GF-D8 (cell line): ENCODE measurements around the gene C9orf153.
"Not testable (repeated sequence)": the region's sequence is repeated elsewhere in the genome, so short reads cannot be mapped to it uniquely, and the experiment has no call there.

Experiments used
- DNase-seq: peaks from one replicate; lab custom pipeline; 2025; lab: John Stamatoyannopoulos, UW

The C9orf153 gene

DNA sequence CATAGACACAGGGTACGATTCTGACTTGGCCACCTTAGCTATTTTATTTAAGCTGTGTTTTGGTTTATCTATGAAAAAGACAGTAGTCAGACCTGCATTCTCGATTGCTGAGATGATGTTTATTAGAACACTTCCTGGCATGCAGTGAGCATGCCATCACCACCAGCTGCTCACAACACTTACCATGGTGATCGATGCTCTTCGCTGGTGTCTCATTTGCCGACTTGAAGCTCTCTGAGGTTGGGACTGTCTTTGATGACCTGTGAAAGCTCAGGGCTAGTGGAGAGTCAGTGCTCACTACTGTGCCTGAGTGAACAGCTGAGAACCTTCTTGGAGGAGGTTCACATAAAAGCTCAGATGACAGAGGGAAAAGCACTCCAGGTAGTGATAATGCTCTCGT is 4.4 kb upstream of the C9orf153 start:
- no peak for DNase-seq

DNA sequence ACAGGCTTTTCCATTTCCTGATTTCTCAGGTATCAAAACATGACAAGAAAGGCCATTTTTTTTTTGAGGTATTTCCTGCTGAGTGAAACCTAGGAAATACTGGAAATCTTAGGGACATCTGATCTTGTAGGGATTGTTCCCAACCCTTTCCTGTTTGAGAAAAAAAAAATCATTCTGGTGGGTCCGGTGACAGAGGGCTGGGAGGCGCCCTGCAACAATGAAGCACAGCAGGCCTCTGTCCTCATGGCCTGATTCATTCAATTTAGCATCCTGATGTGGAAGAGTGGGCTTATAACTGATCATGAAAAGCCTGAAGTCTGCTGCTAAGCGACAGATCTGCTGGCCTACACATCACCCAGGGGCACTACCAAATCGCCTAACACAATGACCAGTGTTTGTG is 3.0 kb upstream of the C9orf153 start:
- DNase-seq = no peak

DNA sequence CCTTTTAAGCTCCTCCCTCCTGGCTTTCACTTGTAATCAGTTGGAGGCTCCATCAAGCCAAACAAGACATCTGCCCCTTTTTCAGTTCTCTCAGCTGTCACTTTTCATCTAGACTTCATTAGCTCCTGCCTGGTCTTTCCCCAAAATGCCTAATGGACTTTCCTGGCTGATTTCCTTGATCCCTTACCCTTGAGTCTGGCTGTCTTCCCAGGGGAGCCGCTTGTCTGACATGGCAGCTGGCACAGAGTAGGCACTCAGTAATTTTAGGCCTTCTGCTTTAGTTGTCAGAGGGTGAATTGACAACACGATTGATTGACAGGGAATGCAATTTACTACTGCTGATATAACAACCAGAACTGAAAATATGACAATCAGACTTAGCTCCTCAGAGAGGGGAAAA is 2.1 kb downstream of the C9orf153 start:
- no peak for DNase-seq

DNA sequence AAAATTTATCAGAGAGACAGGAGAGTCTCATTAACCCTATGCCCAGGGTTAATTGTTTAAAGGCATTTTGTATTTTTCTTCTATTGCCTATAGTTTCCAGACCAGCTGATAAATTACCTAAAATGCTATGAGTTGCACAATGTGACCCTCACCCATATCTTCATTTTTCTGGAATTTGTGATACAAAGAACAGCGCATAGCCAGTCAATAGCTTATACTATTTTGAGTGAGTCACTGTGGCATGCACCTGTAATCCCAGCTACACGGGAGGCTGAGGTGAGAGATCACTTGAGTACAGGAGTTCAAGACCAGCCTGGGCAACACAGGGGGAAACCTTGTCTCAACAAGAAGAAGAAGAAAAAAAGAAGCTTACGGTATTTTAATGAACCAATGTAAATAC is 2.8 kb downstream of the C9orf153 start:
- DNase-seq = no peak

DNA sequence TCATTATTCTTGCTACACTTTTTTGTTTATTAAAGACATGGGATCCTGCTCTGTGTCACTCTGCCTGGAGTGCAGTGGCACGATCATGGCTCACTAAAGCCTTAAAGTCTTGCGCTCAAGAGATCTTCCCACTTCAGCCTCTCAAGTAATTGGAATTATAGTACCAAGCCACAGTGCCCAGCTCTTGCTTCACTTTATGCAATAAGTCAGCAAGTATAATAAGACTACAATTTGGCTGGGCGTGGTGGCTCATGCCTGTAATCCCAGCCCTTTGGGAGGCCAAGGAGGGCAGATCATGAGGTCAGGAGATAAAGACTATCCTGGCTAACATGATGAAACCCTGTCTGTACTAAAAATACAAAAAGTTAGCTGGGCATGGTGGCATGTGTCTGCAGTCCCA is 5.9 kb downstream of the C9orf153 start:
- DNase-seq = no peak

DNA sequence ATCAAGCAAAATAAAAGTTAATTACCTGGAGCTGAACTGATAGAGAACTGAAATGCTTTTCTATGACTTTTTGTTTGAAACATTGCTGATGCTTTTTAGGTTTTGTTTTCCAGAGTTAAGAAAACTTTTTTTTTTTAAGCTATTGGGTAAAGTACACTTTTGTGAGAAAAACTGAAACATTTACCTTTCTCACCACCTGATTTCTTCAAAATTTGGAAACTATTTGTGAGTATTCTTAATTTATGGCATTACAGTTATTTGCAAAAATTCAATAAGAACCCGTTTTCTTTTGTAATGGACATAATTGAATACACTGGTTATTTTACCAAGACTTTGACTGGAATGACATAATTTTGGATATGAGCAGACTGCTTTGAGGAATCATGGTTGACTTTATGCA is 6.6 kb downstream of the C9orf153 start:
- no peak for DNase-seq

DNA sequence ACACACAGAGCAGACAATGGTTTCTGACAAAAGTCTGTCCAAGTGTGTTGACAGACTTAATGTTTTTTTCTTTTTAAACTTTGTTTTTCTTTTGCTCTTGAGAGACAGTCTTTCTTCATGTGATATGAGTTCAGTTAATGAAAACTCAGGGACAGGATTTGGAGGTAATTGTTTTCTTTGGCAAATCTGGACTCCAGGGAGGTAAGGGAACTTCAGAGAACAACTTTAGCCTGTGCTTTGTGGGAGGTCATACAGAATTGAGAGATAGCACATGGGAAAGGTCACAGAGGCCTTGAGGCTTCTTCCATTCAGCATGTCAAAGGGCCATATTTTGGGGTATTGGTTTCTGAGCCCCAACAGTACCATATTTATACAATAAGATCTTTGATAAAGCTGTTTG is 9.3 kb downstream of the C9orf153 start:
- DNase-seq = no peak

DNA sequence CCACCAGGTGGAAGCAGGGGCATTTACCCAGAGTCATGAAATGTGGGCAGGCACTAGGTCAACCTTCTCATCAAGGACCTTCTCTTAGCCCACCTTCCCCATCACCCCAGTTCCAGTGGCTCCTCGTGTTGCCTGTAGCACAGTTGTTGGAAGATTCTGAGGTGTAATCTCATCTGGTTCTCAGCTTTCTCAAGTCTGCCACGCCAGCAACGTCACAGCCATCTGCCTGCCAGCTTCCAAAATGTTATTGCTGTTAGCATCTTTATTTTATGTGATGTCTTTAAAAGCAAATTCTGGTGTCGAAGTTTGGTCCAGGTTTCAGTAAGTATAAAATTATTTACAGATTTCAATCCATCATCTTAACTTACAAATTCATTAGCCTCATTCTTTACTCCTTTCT is 10.7 kb downstream of the C9orf153 start:
- DNase-seq = no peak

DNA sequence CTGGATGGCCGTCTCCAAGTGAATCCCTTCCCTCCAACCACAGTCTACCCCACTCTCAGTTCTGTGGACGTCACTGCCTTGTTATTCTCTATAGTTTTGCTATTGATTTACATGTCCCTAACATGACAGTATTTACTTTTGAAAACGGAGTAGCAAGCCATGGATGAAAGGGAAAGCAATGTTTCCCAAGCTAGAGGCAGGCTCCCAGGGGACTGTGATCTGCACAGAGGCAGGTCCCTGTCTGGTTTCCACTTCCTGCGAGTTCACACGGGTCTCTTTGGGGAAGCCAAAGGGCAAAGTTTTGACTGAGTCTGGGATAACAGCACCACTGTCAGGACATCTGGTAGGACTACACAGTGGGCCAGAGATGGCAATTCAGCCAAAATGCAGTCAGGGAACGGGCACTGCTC is 12.7 kb downstream of the C9orf153 start:
- peak; percentile 38 for DNase-seq

DNA sequence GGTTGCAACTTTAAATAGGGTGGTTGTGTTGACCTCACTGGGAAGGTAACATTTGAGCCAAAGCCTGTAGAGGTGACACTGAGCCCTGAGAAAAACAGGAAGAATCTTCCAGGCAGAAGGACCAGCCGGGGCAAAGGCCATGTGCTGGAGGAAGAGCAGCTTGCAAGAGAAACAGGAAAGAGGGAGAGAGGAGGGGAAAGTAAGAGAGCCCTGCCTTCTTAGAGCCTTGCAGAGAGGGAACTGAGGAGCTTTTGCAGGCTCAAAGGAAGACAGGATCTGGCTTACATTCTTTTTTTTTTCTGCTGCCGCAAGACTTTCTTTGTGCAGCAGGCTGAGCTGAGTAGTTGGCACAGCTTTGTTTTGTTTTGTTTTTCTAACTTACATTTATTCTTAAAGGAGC is 17.4 kb downstream of the C9orf153 start:
- peak; percentile 24 for DNase-seq

DNA sequence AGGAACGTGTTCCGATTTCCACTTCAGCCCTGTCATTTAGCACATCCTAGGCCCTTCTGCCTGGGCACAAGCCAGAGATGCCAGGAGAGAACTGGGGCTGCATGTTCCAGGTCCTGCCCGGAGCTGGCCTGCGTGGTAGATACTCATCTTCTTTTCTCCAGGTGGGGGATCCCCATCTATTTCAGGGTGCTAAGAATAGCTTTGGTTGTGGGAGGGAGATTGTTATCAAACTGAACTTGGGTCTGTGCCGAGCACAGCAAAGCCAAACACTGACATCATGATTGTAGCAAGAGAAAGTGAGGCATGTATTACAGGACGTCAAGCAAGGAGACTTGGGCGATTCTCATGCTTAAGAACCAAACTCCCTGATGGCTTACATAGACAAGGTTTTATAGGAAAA is 18.2 kb downstream of the C9orf153 start:
- DNase-seq = no peak

DNA sequence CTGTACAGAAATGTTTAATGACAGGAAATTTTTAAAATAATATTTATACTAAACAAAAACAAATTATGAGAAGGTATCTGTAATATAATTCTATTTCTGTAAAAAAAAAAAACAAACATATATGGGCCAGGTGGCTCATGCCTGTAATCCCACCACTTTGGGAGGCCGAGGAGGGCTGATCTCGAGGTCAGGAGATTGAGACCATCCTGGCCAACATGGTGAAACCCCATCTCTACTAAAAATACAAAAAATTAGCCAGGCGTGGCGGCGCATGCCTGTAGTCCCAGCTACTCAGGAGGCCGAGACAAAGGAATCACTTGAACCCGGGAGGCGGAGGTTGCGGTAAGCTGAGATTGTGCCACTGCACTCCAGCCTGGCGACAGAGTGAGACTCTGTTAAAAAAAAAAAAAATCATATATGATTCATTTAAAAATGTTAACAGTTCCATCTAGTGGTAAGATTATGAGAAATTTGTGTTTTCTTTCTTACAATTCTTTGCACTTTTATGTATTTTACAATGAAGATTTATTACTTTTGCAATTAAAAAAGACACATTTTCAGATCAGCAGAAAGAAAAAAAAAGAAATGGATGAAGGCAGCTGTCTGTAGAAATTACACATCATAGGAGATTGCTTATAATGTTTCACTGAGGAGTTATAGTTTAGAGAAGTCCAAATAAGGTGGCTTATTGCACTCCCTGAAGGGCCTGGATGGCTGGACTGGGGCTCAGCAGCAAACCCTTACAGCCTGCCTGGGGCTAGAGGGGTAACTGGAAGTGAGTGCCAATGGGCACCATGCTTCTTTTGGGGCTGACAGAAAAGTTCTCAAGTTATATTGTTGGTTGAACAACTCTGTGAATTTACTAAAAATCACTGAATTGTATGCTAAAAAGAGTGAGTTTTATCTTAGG is 20.3 kb downstream of the C9orf153 start:
- DNase-seq = no peak

DNA sequence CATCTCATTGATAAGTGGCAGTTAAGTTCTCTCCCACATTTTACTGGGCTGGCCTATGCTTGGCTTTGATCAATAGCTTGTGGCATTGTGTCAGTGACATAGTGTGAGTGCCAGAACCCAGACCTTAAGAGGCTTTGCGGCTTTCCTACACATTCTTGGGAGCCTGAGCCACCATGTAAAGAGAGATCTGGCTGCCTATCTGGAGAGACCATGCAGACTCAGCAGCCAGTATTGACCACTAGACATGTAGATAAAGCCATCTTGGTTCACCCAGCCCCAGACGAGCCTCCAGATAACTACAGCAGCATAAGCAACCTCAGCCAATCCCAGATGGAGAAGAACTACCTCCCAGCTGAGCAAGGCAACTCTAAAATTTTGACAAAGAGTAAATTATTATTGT is 28.6 kb downstream of the C9orf153 start:
- DNase-seq = no peak

DNA sequence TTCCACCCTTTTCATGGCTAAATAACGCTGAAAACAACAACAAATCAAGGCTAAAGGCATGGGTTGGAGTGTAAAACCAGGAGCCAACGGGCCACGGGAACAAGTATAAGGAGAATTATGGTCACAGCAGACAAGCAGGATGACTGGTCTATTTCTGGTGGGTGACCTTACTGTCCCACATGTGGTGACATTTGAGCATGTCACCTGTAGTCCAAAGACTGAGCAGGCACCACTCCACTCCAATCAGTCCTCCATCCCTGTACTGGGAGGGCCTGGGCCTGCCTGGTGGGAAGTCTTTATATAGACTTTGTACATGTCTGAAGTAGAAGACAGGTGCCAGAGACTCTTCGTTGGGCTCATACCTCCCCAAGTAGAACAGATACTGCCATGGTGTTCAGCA is 36.8 kb downstream of the C9orf153 start:
- no peak for DNase-seq

DNA sequence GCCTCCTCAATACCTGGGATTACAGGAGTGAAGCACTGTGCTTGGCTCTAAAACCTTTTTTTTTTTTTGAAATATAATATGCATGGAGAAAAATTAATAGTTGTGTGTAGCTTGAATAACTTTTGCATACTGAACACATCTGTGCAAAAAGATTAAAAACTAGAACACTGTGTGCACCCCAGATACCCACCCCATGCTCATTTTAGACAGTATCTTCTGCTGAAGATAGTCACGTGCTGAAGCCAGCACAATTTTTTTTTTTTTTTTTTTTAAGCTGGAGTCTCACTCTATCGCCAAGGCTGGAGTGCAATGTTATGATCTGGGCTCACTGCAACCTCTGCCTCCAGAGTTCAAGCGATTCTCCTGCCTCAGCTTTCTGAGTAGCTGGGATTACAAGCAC is 39.9 kb downstream of the C9orf153 start:
- no peak for DNase-seq

DNA sequence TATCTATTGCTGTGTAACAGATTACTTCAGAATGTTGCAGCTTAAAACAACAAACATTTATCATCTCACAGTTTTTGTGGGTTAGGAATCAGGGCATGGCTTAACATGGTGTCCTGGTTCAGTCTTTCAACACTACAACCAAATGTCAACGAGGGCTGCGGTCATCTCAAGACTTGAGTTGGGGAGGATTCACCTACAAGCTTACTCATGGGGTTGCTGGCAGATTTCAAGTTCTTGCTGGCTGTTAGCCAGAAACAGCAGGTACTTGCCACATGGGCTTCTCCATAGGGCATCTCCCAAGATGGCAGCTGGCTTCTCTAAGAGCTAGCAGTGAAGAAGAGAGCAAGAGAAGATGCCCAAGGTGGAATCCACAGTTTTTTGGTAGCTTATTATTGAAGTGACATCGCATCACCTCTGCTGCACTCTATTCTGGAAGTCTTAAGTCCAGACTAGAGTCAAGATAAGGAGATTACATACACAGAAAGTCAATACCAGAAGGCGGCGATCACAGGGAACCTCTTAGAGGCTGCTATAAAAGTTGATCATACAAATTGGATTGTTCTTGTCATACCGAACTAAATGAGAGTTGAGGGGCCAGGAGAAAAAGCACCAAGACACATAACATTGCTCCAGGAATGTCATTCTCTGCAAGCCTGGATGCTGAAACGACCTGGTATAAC is 42.2 kb downstream of the C9orf153 start:
- no peak for DNase-seq

DNA sequence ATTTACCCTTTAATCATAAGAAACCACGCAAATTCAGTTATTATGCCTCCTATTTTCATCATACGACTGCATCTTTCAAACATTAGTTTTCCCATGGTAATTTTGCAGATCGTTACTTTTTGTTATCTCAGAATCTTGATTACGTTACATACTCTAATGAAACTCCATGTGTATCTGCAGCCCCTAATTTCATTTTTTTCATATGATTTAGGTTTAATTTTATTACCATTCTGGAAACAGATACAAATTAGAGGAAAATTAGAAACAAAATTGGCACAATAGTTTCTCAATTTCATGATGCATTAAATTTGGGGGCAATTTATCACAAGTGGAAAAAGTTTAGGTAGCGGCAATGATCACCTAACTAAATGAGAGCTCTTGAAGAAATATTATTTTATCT is 52.3 kb downstream of the C9orf153 start:
- no peak for DNase-seq

DNA sequence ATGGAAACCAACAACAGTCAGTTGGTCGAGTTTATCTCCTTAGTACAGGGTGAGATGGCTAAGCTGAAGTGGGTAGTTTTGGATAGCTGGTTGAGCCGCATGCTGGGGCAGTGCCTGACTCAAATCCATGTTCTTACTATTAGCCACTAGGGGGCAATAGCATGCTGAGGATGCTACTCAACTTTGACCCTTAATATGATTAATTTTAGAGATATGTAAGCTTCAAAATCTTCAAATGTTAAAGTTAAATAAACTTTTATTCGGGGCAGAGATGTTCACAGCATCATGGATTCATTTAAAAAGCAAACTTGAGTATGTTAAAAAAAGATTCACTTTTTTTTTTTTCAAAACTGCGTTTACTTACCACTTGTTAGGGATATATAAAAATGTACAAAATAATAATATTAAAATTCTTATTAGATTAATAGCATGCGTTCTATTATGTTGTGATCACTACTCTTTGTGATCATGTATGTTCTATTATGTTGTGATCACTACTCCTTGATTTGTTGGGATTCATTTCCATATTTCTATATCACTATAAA is 57.0 kb downstream of the C9orf153 start:
- no peak for DNase-seq

DNA sequence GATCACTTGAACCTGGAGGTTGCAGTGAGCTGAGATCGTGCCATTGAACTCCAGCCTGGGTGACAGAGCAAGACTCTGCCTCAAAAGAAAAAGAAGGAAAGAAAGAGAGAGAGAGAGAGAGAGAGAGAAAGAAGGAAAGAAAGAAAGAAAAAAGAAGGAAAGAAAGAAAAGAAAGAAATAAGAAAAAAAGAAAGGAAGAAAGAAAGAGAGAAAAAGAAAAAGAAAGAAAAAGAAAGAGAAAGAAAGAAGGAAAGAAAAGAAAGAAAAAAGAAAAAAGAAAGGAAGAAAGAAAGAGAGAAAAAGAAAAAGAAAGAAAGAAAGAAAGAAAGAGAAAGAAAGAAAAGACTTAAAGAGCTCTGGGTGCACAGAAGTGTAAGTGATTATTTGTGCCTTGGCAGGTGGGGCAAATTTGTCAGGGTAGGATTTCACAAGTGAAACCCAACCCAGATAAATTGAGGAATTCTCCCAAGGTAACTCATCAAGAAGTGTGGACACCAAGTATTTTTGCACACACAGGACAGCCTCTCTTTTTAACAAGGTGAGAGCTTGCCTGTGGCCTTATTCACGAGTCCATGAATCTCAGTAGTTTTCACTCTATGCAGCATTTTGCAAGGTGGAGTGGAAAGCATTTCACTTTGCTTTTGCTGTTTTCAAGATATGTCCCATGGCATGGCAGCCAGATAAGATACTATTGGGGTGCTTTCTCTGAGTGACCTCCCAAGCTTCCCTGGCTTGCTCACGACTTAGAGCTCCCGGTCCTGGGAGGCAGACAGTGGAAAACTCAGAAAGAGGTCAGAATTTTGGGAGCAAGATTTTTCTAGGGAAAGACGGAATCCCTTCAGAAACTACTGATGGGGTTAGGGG is 57.8 kb downstream of the C9orf153 start:
- DNase-seq = no peak

DNA sequence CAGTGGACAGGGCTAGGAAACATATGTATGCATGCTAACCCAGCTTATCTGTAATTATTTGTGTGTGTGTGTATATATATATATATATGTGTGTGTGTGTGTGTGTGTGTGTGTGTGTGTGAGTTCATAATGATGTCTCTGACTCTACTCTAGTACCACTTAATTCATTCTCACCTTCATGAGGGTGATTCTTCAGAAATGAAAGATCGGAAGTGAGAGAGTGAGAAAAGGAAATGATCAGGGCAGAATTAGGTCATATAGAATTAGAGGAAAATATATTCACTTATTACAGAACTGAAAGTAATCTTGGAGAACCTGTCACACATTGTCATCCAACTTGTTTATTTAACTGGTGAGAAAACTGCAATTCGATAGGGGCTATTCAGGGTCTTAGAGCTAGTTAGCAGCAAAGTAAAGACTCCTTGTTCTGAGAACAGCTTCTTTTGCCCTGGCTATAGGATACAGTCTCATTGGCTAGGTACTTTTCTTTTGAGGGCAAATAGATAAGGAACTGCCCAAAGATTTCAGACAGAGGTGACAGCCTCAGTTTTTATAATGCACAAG is 58.8 kb downstream of the C9orf153 start:
- DNase-seq = no peak

DNA sequence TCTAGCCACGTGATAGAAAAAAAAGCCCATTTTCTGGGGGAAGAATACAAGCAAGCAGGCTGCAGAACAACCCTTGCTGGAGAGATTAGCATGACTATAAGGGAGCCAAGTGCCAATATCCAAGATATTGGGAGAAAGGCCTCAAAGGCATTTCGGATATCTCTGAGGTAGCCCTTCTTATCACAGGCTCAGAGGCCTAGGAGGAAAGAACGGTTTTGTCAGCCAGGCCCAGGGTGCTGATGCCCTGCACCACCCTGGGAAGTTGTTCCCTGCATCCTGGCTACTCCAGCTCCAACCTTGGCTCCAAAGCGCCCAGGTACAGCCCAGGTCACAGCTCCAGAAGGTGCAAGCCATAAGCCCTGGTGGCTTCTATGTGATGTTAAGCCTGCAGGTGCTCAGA is 66.4 kb downstream of the C9orf153 start:
- DNase-seq = no peak

DNA sequence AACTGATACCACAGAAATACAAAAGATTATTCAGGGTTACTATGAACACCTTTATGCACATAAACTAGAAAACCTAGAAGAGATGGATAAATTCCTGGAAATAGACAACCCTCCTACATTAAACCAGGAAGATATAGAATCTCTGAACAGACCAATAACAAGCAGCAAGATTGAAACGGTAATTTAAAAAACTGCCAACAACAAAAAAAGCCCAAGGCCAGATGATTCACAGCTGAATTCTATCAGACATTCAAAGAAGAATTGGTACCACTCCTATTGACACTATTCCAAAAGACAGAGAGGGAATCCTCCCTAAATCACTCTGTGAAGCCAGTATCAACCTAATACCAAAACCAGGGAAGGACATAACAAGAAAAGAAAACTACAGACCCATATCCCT is 68.8 kb downstream of the C9orf153 start:
- DNase-seq = not testable (repeated sequence)
